ENCODE results near the gene SERP2. TPM values are rescaled to one million over a fixed set of nuclear protein-coding genes. Genes with fewer than 3 reads are reported as not detected.

The SERP2 gene
- total RNA-seq, 2 donors from 2014 or later = 3.3 to 14.5 TPM

GRCh38 chr13:44396701-44397580 is 23.3 kb downstream of the SERP2 start:
- H3K9me3 ChIP-seq = no peaks in the 10 kb centered on the region

GRCh38 chr13:44397766-44398223 is 24.2 kb downstream of the SERP2 start:
- no peak for DNase-seq (ENCODE audit: low spot score)
- WGBS = 86% methylated on average over 3 of the region's 3 CpGs
- TF ChIP-seq POLR2AphosphoS5 (IDR thresholded peaks at IDR 0.05) = no peak
- H3K27ac ChIP-seq = peak overlapping the region; percentile 27 to 48
- intact Hi-C loops (cut with DNase I) = no loop called here
- no peaks in the 10 kb centered on the region for H3K9me3 ChIP-seq
- H3K4me1 ChIP-seq (replicated peaks) = peaks cover 8% of the 10 kb centered on the region
- H3K4me3 ChIP-seq = no peak overlapping the region
- H3K36me3 ChIP-seq = no peaks in the 10 kb centered on the region
- H3K27me3 ChIP-seq (replicated peaks; ENCODE audit: insufficient read depth) = no peaks in the 10 kb centered on the region

More at GRCh38 chr13:44396701-44397580, 23.3 kb downstream of the SERP2 start:
- TF ChIP-seq CTCF (IDR thresholded peaks at IDR 0.05) = no peak
- TF ChIP-seq POLR2AphosphoS5 (IDR thresholded peaks at IDR 0.05) = no peak
- TF ChIP-seq POLR2A (IDR thresholded peaks at IDR 0.05) = no peak
- WGBS = 59% methylated on average over 26 of the region's 26 CpGs
- Histone ChIP-seq H3K27ac (peak overlapping the region; percentile 27 to 48), H3K27me3 (replicated peaks; ENCODE audit: insufficient read depth) (no peaks in the 10 kb centered on the region), H3K4me3 (no peak overlapping the region), H3K36me3 (no peaks in the 10 kb centered on the region), H3K4me1 (replicated peaks) (peaks cover under 1% of the 10 kb centered on the region)
- intact Hi-C loops (cut with DNase I) = no loop called here
- no peak for DNase-seq (ENCODE audit: low spot score)

GRCh38 chr13:44398606-44399005 is 25.0 kb downstream of the SERP2 start:
- TF ChIP-seq CTCF (IDR thresholded peaks at IDR 0.05) (no peak), POLR2AphosphoS5 (IDR thresholded peaks at IDR 0.05) (no peak), POLR2A (IDR thresholded peaks at IDR 0.05) (no peak)
- Histone ChIP-seq H3K4me3 (no peak overlapping the region), H3K36me3 (no peaks in the 10 kb centered on the region), H3K27me3 (replicated peaks; ENCODE audit: insufficient read depth) (no peaks in the 10 kb centered on the region), H3K4me1 (replicated peaks) (peaks cover 9% of the 10 kb centered on the region), H3K9me3 (no peaks in the 10 kb centered on the region), H3K27ac (no peak overlapping the region)
- intact Hi-C loops (cut with DNase I) = no loop called here
- WGBS = 77% methylated on average over 3 of the region's 3 CpGs
- no peak for DNase-seq (ENCODE audit: low spot score)

- no peaks in the 10 kb centered on the region for H3K36me3 ChIP-seq
- H3K4me1 ChIP-seq (replicated peaks) = peaks cover 13% of the 10 kb centered on the region
- TF ChIP-seq POLR2A (IDR thresholded peaks at IDR 0.05) = no peak
- TF ChIP-seq CTCF (IDR thresholded peaks at IDR 0.05) = no peak
- TF ChIP-seq POLR2AphosphoS5 (IDR thresholded peaks at IDR 0.05) = no peak
- DNase-seq (ENCODE audit: low spot score) = no peak
- no peak overlapping the region for H3K4me3 ChIP-seq
- 79% methylated on average over 3 of the region's 3 CpGs for WGBS
- no peaks in the 10 kb centered on the region for H3K27me3 ChIP-seq (replicated peaks; ENCODE audit: insufficient read depth)
- no peaks in the 10 kb centered on the region for H3K9me3 ChIP-seq
- H3K27ac ChIP-seq = no peak overlapping the region
- intact Hi-C loops (cut with DNase I) = no loop called here
Measured at GRCh38 chr13:44399074-44399473, 25.4 kb downstream of the SERP2 start.

GRCh38 chr13:44400736-44401135 is 27.1 kb downstream of the SERP2 start:
- no peak for DNase-seq (ENCODE audit: low spot score)
- no peak overlapping the region for H3K4me3 ChIP-seq
- no peaks in the 10 kb centered on the region for H3K9me3 ChIP-seq
- H3K27me3 ChIP-seq (replicated peaks; ENCODE audit: insufficient read depth) = no peaks in the 10 kb centered on the region
- peaks cover 19% of the 10 kb centered on the region for H3K4me1 ChIP-seq (replicated peaks)
- intact Hi-C loops (cut with DNase I) = no loop called here
- no peaks in the 10 kb centered on the region for H3K36me3 ChIP-seq
- TF ChIP-seq POLR2AphosphoS5 (IDR thresholded peaks at IDR 0.05) (no peak), CTCF (IDR thresholded peaks at IDR 0.05) (no peak), POLR2A (IDR thresholded peaks at IDR 0.05) (no peak)
- peak overlapping the region in 1 of 2 donors; percentile 84 for H3K27ac ChIP-seq

Data from prostate gland (tissue), 2 donors.